Midbrain (tissue), 1 donor: Measurements from ENCODE around the gene GXYLT2.

Source experiments
- DNase-seq: peaks from one replicate; lab custom pipeline; 2025; lab: John Stamatoyannopoulos, UW

Gene GXYLT2

GRCh38 chr3:72938471-72939265 is 50.8 kb downstream of the GXYLT2 start:
- DNase-seq = peak; percentile 59

GRCh38 chr3:72941245-72941644 is 53.4 kb downstream of the GXYLT2 start:
- no peak for DNase-seq

GRCh38 chr3:72942427-72942826 is 54.6 kb downstream of the GXYLT2 start:
- no peak for DNase-seq

DNA sequence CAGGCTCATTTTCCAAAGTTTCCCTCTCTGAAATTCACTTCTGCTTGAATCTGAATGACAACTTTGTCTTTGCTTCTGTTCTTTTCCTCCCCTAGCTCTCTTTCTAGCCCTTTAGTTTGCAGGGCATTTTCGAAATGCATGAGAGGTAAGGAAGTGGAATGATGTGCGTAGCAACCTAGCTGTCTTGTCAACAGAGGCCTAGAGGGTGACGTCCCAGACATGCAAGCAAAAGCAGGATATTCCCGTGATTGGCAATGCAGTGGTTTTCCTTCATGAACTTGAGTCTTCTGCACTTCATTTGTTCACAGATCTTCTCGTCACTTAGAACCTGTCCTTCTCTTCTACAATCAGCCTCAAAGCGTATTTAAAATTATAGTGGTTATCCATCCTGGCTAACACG is 56.9 kb downstream of the GXYLT2 start:
- no peak for DNase-seq

- DNase-seq = no peak
Observed at GRCh38 chr3:72947715-72948490, 60.1 kb downstream of the GXYLT2 start.

- DNase-seq = no peak
Observed at GRCh38 chr3:72949016-72949415, 61.2 kb downstream of the GXYLT2 start.

DNA sequence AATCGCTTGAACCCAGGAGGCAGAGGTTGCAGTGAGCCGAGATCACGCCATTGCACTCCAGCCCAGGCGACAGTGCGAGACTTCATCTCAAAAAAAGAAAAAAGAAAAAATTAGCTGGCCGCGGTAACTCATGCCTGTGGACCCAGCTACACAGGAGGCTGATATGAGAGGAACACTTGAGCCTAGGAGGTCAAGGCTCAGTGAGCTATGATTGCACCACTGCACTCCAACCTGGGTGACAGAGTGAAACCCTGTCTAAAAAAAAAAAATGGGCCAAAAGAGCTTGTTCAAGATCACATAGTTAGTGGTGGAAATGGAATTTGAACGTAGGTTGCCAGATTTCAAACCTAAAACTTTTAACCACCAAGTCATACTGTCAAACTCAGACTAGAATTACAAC is 62.5 kb downstream of the GXYLT2 start:
- no peak for DNase-seq

GRCh38 chr3:72950801-72951200 is 63.0 kb downstream of the GXYLT2 start:
- peak; percentile 63 for DNase-seq

- peak; percentile 20 for DNase-seq
Observed at GRCh38 chr3:72951259-72951722, 63.4 kb downstream of the GXYLT2 start.

GRCh38 chr3:72953325-72953956 is 65.6 kb downstream of the GXYLT2 start:
- DNase-seq = no peak

- DNase-seq = peak; percentile 86
Observed at GRCh38 chr3:72957297-72957696, 69.5 kb downstream of the GXYLT2 start.

DNA sequence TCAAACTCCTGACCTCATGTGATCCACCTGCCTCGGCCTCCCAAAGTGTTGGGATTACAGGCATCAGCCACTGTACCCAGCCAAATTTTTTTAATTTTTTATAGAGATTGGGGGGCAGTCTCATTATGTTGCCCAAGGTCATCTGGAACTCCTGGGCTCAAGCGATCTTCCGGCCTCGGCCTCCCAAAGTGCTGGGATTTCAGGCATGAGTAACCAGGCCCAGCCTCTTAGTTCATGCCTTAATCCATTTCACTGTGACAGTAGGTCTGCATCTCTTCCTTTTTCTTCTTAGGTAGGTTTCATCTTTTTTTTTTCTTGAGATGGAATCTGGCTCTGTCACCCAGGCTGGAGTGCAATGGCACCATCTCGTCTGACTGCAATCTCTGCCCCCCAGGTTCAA is 71.5 kb downstream of the GXYLT2 start:
- no peak for DNase-seq

DNA sequence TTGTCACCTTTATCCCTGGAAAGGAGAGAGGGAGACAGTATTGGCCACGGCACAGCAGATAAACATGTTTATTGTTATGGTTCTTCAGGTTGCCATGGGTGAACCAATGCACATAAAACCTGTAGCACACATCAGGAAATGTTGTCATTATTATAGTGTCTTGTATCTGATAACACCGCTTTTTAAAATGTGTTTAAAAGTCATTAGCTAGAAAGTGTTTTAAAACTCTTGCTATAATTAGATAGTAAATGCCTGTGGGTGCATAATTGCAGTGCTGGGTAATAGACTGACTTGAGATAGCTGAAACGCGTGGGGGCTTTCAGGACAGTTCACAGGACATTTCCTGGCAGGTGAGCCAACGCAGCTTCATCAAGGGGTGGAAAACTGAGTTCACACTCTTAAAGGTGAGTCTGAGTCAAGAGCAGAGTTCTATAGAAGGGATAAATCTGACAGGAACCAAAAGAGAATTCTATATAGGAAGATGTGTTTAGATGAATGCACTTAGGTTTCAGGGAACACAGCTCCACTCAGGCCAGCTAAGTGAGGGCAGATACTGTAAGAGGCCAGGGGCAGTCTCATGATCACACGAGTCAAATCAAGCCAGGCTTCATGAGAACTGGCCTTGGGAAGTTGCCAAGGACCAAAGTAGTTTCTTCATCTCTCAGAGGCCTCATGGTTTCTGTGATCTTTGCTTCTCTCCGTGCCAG is 73.1 kb downstream of the GXYLT2 start:
- peak; percentile 47 for DNase-seq

GRCh38 chr3:72961752-72962151 is 73.9 kb downstream of the GXYLT2 start:
- no peak for DNase-seq

DNA sequence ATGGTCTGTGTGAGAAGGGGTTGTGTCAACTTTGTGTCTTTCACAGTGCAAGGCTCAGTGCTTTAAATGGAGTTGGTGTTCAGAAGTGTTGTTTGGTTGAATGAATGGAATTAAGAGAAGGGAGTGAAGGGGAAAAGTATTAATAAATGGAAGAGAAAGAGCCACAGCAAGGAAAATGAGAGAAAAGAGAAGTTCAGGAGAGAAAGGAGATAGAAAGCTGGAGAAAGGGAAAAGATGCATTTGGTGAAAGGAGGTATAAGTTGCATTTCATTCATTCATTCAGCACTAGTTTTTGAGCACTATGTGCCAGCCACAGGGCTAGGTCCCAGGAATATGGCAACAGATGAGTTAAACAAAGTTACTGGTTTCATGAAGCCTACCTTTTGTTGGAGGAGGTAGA is 74.5 kb downstream of the GXYLT2 start:
- DNase-seq = no peak

DNA sequence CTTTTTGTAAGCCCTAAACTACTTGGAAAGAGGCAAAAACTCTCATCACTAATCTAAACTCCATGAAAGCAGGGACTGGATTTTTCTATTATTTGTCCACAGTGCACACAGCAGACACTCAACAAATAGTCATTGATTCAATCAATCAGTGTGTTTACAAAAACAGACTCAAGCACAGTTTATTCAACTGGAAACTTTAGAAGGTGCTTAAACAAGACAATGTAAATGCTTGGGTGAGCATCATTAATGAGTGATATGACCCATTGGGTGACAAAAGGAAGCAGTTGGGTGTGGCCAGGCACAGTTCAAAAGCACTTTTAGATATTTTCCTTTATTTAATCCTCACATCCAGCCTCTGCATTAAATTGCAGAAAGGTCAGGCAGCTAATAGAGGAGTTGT is 76.8 kb downstream of the GXYLT2 start:
- DNase-seq = no peak

DNA sequence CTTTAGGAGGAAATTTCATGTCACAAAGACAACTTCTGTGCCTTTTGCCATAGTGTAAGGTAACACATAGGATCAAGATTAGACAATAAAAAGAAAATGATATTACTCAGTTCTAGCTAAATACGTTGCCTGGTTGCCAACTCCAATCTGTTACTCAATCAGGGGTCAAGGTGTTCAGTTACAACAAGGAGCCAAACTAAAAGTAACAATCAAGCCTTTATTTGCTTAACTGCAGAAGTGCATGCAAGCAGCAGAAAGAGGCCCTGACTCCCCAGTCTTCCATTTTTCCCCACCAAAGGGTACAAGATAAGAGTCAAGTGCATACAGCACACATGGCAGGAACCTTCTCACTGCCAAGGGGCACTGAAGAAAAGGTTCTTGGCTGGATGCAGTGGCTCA is 80.4 kb downstream of the GXYLT2 start:
- no peak for DNase-seq

- DNase-seq = no peak
Observed at GRCh38 chr3:72969766-72970165, 81.9 kb downstream of the GXYLT2 start.

- DNase-seq = no peak
Observed at GRCh38 chr3:72970942-72971341, 83.1 kb downstream of the GXYLT2 start.

DNA sequence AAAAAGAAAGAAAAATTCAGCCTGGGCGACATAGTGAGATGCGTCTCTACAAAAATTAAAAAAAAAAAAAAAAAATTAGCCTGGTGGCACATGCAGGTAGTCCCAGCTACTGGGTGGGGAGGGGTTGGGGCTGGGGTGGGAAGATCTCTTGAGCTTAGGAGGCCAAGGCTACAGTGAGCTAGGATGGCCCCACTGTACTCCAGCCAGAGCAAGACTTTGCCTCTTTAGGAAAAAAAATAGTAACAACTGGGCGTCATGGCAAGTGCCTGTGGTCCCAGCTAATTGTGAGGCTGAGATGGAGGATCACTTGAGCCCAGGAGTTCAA is 84.8 kb downstream of the GXYLT2 start:
- no peak for DNase-seq

GRCh38 chr3:72973031-72973723 is 85.3 kb downstream of the GXYLT2 start:
- DNase-seq = no peak

DNA sequence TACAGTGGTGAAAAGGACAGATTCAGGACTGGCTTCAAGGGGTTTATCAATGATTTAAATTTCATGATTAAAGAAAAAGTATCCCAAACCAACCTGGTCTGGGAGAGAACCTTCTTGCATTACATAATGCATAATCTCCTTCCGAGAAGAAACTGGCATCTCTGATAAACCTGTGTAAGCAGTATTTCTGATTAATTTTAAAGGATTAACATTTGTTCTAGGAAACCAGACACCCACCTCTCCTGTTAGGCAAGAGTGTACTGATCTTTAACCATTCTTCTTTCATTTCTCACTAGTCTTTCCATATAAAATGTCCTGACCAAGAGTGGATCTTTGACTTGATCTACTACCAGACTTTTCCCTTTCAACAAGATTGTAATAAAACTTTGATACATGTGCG is 85.9 kb downstream of the GXYLT2 start:
- DNase-seq = no peak
